UCSD-AML1 (cell line): ENCODE results near the gene TRIM9.
"Not testable (repeated sequence)": the region's sequence is repeated elsewhere in the genome, so short reads cannot be mapped to it uniquely, and the experiment has no call there.

Experiments
- DNase-seq: peaks from one replicate; lab custom pipeline; 2025; ENCODE audit not compliant: unreplicated experiment; lab: John Stamatoyannopoulos, UW

The TRIM9 gene

DNA sequence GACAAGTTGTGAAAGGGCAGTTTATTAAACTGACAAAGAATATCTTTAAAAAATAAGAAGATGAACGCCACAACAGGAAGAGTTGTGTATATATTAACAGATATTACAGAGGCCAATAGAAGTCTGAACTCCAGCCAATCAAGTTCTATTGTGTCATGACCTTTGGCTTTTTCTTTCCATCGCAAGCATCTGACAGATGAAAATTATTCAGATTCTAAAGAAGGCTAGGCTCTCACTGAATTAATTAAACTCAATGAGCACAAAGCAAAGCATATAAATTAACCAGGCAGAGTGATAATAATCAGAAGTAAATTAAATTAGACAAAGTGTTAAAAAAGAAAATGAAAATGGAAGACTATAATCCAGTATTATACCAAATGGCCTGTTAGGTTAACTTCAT is 88.6 kb downstream of the TRIM9 start:
- no peak for DNase-seq

DNA sequence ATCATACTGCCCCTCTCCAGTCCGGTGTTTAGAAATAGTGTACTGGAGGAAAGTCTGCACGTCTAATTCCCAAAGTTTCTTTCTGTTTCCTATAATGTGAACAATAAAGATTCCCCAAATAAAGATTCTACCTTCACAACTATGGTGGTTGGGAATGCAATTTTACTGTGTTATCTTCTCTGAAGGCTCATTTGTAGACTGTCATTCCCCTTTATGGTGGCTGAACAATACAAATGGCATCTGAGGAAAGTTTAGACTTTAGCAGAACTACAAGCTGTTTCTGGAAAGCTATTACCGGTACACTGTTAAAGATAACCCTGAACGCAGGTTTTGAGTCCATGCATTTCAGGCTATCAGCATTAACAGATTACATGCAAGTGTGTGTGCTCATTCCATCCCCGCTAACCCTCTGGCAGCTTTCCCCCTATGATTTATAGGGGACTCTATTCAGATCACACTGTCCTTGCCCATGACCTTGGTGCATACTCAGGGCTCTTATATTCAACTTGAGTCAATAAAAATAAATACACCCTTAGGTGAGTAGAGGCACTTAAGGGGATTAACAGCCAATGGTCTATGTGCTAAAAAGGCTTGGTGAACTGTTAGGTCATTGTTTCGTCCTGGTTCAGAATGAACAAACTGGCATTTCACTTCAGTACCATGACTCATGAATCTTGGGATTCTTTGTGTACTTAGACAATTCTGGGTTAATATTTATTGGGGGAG is 89.9 kb downstream of the TRIM9 start:
- DNase-seq, result no peak

DNA sequence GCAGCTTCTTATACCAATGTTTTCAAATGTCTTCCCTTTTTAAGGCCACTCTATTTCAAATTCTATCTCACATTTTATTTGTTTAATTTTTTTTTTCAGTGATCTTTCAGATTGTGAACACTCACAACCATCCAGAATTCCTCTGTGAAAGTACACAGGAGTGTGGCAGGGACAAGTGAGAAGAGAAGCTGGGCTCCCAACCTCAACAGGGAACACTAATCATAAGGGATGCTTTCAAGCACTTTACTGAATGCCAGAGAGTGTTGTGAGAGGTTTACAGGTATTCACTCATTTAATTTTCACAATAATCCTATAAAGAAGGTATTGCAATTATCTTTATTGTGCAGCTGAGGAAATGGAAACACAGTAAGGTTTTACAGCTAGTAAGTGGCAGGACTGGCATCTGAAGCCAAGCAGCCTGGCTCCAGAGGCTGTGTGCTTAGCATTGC is 90.5 kb downstream of the TRIM9 start:
- DNase-seq, result no peak

DNA sequence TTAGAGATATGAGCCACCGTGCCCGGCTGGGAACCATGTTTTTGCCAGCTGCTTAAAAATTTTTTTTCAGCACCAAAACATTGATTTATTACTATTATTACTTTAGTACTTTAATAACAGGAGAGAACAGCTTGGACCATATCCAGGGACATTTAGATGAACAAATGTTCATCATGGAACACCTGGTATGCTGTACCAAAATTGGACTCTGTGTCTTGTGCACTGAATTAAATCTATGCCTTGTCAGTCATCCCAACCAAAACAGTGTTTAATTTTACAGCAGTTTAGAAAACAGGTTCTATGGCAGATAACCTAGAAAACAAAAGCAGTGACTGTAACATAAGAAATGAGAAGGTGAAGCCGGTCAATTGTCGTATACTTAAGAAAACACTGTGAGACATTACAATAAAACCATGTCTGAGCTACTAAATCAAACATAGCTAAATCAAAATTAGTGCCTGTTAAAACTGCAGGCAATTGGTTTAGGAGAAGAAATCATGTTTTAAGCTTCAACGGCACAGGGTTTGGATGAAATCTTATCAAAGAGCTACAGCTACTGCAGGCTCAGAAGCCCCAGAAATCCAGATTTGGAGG is 92.4 kb downstream of the TRIM9 start:
- no peak for DNase-seq

DNA sequence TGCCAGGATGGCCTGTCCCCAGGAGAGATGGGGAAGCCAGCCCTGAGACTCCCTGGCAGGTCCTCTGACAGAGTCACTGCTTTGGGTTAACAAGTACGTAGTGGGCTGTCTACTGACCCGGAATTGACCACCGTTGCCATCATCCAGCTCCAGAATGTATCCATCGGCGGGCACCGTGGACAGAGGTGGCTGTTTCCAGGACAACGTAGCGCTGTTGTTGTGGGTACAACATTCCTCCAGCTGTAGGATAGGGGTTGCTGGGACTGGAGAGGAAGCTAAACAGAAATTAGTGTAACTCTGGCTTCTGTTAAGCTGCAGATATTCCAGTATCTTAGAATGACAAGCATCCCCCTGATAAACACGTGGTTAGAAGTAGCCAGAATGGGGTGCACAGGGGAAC is 94.3 kb downstream of the TRIM9 start:
- DNase-seq, result no peak

DNA sequence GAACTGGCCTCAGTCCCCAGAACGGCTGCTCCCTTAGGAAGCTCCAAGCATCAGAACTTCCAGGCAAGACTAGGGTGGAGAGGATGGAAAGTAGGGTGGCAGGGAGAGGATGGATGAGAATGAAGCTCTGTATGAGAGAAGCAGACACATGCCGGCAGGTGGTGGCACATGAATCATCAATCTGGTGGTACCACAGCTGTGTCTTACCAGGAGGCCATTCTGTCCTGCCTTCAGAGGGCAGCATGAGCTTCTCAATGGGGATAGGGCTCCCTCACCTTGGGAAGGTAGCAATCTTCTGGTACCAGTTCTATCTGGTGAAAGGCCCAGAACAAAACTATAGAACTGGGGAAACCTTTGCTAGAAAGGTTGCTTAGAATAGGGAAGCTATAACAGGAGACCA is 95.2 kb downstream of the TRIM9 start:
- no peak for DNase-seq

DNA sequence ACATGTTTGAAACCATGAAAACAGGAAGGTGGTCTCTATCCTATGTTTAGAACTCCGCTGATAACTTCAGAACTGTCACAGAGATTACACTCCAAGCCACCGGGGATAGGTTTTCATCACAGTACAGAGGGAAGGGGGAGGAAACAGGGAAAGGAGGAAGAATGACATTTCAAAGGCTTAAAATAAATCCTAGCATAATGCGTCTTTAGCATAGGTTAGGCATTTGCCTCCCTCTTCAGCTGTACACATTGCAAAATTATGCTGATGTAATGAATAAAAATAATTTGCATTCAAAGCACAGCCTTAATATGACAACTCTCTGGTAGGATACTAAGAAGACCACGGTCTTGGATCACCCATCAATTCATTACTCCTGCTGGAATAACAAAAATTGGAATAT is 96.3 kb downstream of the TRIM9 start:
- no peak for DNase-seq

DNA sequence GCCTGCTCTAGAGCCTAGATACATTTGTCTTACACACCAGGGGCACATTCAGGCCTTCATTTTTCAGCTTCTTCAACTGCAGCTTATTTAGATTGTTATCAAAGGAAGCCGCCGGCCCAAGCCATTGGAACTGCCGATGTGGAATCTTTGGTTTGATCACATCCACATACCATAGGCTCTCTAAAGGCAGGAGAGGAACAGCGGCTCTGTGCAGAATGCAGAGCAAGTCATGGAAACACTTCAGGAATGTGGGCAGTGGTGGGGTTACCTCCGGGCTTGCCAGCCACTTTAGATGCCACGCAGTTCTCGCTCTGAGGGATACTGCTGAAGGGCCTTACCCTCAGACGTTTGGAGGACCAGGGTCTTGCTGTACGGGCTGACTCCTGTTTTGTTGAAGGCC is 97.2 kb downstream of the TRIM9 start:
- no peak for DNase-seq

DNA sequence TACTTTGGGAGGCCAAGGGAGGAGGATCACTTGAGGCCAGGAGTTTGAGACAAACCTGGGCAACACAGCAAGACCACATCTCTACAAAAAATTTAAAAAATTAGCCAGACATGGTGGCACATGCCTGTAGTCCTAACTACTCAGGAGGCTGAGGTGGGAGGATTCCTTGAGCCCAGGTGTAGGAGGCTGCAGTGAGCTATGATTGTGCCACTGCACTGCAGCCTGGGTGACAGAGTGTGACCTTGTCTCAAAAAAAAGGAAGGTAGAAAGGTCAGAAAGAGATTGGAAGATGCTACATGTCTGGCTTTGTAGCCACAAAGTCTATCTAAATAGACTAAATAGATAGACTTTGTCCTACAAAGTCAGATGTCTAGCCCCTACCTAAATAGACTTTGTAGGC is 100.7 kb downstream of the TRIM9 start:
- not testable (repeated sequence) for DNase-seq

DNA sequence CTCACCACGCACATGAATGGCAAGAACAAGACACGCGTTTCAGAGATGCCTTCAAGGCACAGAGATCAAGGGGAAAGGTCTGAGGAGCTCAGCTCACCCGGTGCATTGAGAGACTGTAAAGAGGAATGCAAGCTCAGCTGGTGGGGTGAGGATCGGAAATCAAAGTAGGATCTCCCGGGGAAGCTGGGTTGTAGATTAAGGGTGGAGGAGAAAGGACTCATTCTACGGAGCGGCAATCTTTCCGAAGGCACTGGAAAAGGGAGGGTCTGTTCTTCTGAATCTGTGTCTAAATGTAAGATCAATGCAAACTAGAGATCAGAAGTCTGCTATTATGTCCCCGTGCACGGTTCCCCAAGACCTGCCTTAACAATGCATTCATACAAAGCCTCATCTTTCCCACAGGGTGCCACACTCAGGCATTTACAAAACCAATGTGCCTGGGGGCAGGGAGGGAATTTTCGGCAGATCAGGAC is 109.0 kb downstream of the TRIM9 start:
- DNase-seq, result no peak

DNA sequence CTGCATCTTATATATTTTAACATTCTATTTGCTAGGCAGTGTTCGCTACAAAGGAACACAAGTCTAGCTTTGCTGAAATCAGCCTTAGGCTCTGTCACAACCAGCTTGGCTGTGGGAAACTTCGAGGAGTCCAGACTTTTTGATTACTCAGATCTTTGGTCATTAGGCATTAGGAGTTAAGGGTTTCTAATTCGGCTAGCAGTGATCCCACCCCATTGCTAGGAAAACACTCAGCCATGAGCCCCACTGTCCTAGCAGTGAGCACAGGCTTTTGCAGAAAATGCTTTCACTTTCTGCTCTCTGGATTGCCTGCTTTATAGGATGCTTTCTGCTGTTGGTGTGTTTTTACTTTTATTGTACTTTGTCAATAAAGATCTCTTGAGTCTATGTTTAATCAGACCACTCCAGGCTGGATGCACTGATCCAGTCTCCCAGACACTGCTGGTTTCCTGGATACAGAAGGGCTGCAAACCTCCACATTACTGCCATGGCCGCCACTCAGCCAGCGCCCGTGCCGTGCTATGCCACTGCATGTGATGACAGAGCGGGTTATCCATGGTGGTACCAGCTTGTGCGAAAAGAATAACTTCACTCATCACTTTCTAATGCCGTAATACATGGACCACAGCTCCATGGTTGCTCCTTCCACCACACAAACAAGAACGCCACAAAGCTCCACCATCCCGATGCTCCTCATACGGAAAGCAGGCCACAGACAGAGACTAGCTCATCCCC is 109.6 kb downstream of the TRIM9 start:
- DNase-seq, result no peak

DNA sequence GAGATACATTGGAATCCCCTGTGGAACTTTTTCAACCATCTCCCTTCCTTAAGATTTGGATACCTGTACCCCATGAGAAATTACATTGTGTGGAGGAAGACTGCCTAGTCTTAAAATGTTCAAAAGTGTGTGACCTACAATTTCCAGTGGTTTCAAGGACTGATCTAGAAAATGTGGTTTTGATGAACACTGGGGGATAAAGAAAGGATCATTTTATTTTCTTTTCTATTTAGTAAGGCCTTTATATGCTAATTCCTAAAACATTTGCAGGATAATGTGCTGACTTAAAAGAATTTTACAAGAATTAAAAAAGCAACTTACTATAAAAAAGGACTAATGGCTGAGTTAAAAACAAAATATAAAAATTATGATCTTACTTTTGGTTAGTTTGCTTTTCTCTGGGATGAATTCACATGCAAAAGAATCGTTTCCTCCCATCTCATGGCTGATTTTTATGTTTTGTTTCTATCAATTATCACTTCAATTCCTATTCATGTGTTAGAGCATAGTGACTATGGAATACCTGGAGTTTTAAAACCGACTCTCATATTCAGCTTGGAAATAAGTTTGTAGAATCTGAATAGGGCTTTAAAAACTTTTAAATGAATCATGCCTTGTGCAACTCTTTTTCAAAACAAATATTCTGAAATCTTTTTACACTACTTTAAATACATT is 110.7 kb downstream of the TRIM9 start:
- no peak for DNase-seq

DNA sequence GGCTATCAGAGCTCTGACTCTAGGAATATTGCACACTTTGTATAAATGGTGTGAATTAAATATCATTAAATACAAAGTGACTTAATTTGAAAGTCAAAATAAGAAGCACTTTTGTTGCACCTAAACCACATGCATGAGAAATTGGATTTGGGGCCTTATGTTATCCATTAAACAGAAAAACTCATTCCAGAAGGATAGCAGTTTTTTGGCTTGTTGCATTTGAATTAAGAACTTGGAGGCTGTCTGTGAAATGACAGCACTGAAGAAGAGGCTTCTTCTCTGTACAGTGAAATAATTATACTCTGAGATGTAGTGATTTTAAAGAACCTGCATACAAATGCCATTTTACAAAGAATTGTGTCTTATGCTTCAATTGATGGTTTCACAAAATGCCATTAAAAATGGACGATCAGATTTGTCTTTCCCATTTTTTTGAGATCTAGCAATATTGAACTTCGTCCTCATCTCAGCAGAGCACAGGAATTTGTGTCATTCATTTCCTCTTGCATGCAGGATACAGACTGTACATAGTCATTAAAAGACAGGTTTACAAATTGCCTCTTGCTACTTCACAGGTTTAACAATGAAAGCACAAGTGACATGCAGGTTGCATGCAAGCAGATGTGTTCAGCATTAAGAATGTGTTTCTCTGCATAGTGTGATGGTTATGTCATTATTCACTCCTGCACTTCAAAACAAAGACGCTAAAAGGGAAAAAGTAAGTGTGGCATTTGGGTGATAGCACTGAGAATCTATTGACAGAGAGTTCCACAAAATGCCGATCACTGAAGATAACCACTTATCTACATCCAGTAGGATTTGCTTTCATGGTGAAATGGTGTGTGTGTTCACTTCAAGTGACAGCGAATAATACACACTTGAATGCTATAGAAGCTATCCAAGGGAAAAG is 114.7 kb downstream of the TRIM9 start:
- no peak for DNase-seq

DNA sequence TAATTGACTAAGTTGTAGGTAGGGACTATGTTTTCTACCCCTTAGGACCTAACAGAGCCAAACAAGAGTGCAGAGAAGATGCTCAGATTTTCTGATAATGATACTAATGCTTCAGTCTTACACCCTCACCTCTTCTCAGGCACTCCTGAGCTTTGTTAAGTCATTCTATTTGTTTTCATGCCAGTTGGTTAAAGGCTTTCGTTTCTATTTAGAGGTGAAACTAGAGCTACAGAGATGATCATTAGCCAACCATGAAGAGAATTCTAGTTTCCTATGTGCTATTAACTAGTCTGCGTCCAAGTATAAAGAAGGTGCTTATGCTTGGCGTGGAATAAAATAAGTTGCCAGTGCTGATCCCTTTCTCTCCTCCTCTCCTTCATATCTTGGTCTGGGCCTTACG is 116.0 kb downstream of the TRIM9 start:
- DNase-seq, result no peak

DNA sequence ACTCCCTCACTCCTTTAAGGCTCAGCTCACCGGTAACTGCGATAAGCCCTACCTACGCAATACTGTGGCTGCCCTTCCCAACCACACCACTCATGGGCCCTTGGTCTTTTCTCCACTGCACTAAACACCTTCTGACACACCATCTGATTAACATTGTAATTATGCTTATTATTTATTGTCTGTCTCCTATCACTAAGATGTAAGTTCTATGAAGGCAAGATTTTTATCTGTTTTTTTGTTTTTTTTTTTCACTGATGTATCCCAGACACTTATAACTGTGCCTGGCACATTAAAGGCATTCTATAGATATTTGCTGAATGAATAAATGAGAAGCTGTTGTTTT is 116.4 kb downstream of the TRIM9 start:
- no peak for DNase-seq

DNA sequence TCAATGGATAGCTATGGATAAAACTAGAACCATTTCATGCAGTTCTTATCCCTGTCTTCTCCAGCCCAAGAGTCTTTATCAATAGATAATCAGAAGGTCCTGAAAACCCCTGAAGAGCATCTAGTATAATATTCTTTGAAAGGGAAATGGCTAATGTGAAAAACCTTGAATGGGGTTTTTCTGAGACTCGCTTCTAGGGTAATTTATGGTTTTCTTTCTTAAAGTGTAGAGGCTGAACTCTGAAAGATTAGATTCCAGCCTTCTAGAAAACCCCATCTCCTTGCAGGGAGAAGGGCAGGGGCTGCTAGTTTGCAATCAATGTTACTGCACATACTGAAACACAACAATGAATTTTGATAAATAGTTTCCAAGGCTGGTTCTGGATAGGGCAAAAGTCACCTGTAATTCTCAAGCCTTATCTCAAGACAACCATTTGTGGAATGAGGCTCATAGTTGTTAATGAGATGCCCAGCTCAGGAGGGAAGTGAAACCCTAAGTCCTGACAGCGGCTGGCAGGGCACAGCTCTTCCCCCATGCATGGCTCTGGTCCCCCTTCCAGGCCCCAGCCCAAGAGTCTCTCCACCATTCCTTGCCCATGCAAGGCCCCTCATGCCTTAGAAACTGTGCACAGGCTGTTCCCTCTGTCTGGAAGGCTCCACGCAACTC is 116.9 kb downstream of the TRIM9 start:
- DNase-seq, result no peak

DNA sequence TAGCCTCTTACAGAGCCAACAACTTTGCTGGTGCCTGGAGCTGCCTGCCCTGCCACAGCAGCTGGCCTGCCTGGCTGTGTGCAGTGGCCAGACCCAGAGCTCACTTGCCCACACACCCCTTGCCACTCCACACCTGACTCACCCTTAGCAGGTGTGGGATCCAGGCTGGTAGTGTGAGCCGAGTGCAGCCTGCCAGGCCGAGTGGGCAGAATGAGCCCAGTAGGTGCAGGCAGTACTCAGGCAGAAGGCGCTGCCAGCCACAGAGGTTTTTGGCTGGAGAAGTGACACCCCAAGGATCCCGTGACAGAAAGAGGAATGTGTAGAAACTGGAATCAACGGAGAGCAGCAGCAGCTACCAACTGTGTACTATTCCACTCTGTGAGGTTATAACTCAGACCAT is 120.8 kb downstream of the TRIM9 start:
- no peak for DNase-seq

DNA sequence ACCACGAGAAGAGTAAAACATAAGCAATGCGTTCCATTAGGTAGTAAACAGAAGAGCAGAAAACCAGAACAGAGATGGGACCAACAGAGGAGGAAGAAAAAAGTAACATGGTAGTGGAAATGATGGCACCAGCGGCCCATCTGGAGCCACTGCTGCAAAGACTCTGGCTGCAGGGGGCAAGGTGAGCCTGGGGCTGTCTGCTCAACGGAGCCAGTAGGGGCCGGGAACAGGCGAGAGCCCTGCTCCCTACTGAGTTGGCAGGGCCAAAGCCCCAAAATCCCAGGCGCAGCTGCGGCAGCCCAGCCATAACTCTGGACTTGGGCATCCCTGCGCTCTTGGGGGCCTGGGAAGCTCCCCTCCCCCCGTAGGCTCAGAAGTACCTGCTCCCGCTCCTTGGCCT is 122.2 kb downstream of the TRIM9 start:
- no peak for DNase-seq

DNA sequence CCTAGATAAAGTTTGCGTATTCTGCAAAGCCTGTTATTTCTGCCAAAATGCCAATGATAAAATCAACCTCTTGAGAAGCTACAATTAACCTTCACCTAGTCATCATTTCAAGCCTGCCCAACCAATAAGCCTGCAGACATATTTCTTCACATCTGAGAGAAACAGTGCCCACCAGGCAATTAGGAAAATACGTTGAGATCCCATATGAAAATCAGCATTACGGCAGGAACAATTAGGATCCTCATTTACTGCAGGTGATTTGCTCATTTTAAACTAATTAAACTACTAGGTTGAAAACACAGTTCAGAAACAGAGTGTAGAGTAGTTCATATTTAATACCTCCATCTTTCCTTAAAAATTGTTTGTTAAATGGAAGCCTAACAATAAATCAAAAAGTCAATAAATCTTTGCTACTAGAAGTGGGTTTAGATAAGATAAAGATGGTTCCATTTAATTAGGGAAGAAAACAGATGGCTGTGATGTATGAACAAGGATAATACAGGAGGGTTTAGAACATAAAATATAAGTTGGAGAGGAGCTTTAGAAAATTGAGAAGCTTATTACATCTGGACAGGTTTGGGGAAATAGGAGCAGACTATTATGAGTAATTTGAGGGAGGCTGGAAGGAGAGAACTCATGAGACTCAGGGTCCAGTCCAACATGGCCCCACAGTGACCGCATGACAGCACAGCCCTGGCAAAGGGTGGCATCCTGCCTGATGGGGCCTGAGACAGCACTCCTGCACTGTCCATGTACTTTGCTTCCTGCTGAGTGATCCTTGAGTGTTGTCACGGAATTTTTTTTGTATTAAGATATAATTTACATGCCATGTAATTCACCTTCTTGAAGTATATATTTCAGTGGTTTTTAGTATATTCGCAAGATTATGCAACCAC is 123.8 kb downstream of the TRIM9 start:
- DNase-seq, result no peak
